HG03135 (cell line): ENCODE measurements around the gene CRADD.
"Not testable (repeated sequence)": the region's sequence is repeated elsewhere in the genome, so short reads cannot be mapped to it uniquely, and the experiment has no call there.

Experiments
- ATAC-seq: cut with Tn5 transposase; IDR thresholded peaks from one replicate; pipeline ENCODE4 v1.9.1; 2021; ENCODE audit warnings: mild to moderate bottlenecking, moderate library complexity; ENCODE audit not compliant: unreplicated experiment

CRADD gene

GRCh38 chr12:93860668-93861373 is 183.6 kb downstream of the CRADD start:
- no peak for ATAC-seq

- no peak for ATAC-seq
These were observed 185.2 kb downstream of the CRADD start for GRCh38 chr12:93862424-93862823.

GRCh38 chr12:93865751-93866150 is 188.6 kb downstream of the CRADD start:
- no peak for ATAC-seq

GRCh38 chr12:93868771-93869170 is 191.6 kb downstream of the CRADD start:
- no peak for ATAC-seq

GRCh38 chr12:93870020-93870795 is 193.0 kb downstream of the CRADD start:
- no peak for ATAC-seq

GRCh38 chr12:93871566-93871965 is 194.4 kb downstream of the CRADD start:
- ATAC-seq = not testable (repeated sequence)

- ATAC-seq = no peak
These were observed 196.4 kb downstream of the CRADD start for GRCh38 chr12:93873561-93873960.

- no peak for ATAC-seq
These were observed 198.0 kb downstream of the CRADD start for GRCh38 chr12:93875157-93875556.

- ATAC-seq = no peak
These were observed 199.2 kb downstream of the CRADD start for GRCh38 chr12:93876360-93876759.

GRCh38 chr12:93877446-93877845 is 200.3 kb downstream of the CRADD start:
- no peak for ATAC-seq

- no peak for ATAC-seq
These were observed 202.6 kb downstream of the CRADD start for GRCh38 chr12:93879476-93880421.

GRCh38 chr12:93880853-93881522 is 203.8 kb downstream of the CRADD start:
- ATAC-seq = no peak

- ATAC-seq = no peak
These were observed 205.6 kb downstream of the CRADD start for GRCh38 chr12:93882763-93883162.

GRCh38 chr12:93883436-93884154 is 206.4 kb downstream of the CRADD start:
- no peak for ATAC-seq

- no peak for ATAC-seq
These were observed 207.8 kb downstream of the CRADD start for GRCh38 chr12:93884794-93885460.

GRCh38 chr12:93885973-93886532 is 208.9 kb downstream of the CRADD start:
- ATAC-seq = not testable (repeated sequence)

- no peak for ATAC-seq
These were observed 209.6 kb downstream of the CRADD start for GRCh38 chr12:93886533-93887511.

GRCh38 chr12:93888964-93889363 is 211.8 kb downstream of the CRADD start:
- ATAC-seq = no peak
